IPS-20b (cell line): Measurements from ENCODE around the gene HSPG2.
"Not testable (repeated sequence)": the region's sequence is repeated elsewhere in the genome, so short reads cannot be mapped to it uniquely, and the experiment has no call there.

Experiments
- H3K27ac ChIP-seq: one replicate; pipeline ENCODE4 v1.5.1; 2013; ENCODE audit warnings: low read length
- H3K27me3 ChIP-seq: 2 replicates; pipeline ENCODE4 v1.6.1; 2013; ENCODE audit warnings: mild to moderate bottlenecking, low read length, inconsistent platforms; ENCODE audit not compliant: insufficient read depth
- H3K36me3 ChIP-seq: 2 replicates; pipeline ENCODE4 v1.6.1; 2013; ENCODE audit warnings: low read depth, mild to moderate bottlenecking, inconsistent platforms, low read length, moderate library complexity; ENCODE audit not compliant: insufficient read depth
- H3K4me1 ChIP-seq: 2 replicates; pipeline ENCODE4 v1.6.1; 2013; ENCODE audit warnings: mild to moderate bottlenecking, control low read depth, inconsistent platforms, low read length, moderate library complexity; ENCODE audit not compliant: insufficient read depth
- H3K4me3 ChIP-seq: 2 replicates; pipeline ENCODE4 v1.5.1; 2013; ENCODE audit warnings: mild to moderate bottlenecking, low read length, inconsistent platforms
- H3K9ac ChIP-seq: 2 replicates; pipeline ENCODE4 v1.6.1; 2013; ENCODE audit warnings: low read depth, mild to moderate bottlenecking, inconsistent platforms, low read length, moderate library complexity
- H3K9me3 ChIP-seq: 2 replicates; pipeline ENCODE4 v1.6.1; 2013; ENCODE audit warnings: mild to moderate bottlenecking, low read depth, low read length, inconsistent platforms; ENCODE audit not compliant: insufficient read depth

Gene HSPG2

GRCh38 chr1:21826694-21827093, 110.4 kb downstream of the HSPG2 start:
- H3K36me3 ChIP-seq, result peaks cover 35% of the 10 kb centered on the region
- H3K4me1 ChIP-seq, H3K27me3 ChIP-seq, H3K9ac ChIP-seq, H3K9me3 ChIP-seq, H3K4me3 ChIP-seq, H3K27ac ChIP-seq: not testable (repeated sequence)

GRCh38 chr1:21825393-21825792, 111.7 kb downstream of the HSPG2 start:
- peaks cover 31% of the 10 kb centered on the region for H3K36me3 ChIP-seq
- no peaks in the 10 kb centered on the region for H3K9me3 ChIP-seq
- no peak overlapping the region for H3K27ac ChIP-seq
- no peak overlapping the region for H3K9ac ChIP-seq
- H3K27me3 ChIP-seq, result no peaks in the 10 kb centered on the region
- H3K4me3 ChIP-seq, result no peak overlapping the region
- no peaks in the 10 kb centered on the region for H3K4me1 ChIP-seq

- H3K36me3 ChIP-seq, result peaks cover 31% of the 10 kb centered on the region
- H3K27me3 ChIP-seq, result no peaks in the 10 kb centered on the region
- no peaks in the 10 kb centered on the region for H3K4me1 ChIP-seq
- H3K27ac ChIP-seq, result no peak overlapping the region
- no peak overlapping the region for H3K9ac ChIP-seq
- H3K4me3 ChIP-seq, result no peak overlapping the region
- H3K9me3 ChIP-seq, result no peaks in the 10 kb centered on the region
Observed at GRCh38 chr1:21824926-21825325, 112.2 kb downstream of the HSPG2 start.

GRCh38 chr1:21823980-21824702, 113.0 kb downstream of the HSPG2 start:
- Histone ChIP-seq H3K36me3 (peaks cover 25% of the 10 kb centered on the region), H3K9me3 (no peaks in the 10 kb centered on the region), H3K27ac (no peak overlapping the region), H3K4me3 (no peak overlapping the region), H3K4me1 (no peaks in the 10 kb centered on the region), H3K27me3 (no peaks in the 10 kb centered on the region), H3K9ac (no peak overlapping the region)

- no peak overlapping the region for H3K9ac ChIP-seq
- no peak overlapping the region for H3K4me3 ChIP-seq
Observed at GRCh38 chr1:21823206-21823979, 113.7 kb downstream of the HSPG2 start.

GRCh38 chr1:21822349-21822748, 114.8 kb downstream of the HSPG2 start:
- no peaks in the 10 kb centered on the region for H3K4me1 ChIP-seq
- peaks cover 10% of the 10 kb centered on the region for H3K36me3 ChIP-seq
- no peak overlapping the region for H3K4me3 ChIP-seq
- no peak overlapping the region for H3K27ac ChIP-seq
- no peaks in the 10 kb centered on the region for H3K9me3 ChIP-seq
- no peak overlapping the region for H3K9ac ChIP-seq
- H3K27me3 ChIP-seq, result no peaks in the 10 kb centered on the region

More at GRCh38 chr1:21823206-21823979, 113.7 kb downstream of the HSPG2 start:
- Histone ChIP-seq H3K27me3 (no peaks in the 10 kb centered on the region), H3K36me3 (peaks cover 18% of the 10 kb centered on the region), H3K27ac (no peak overlapping the region), H3K4me1 (no peaks in the 10 kb centered on the region), H3K9me3 (no peaks in the 10 kb centered on the region)

- H3K9me3 ChIP-seq, result no peaks in the 10 kb centered on the region
- H3K4me1 ChIP-seq, result no peaks in the 10 kb centered on the region; the same call in 1 of the 2 replicates
- peaks cover 2% of the 10 kb centered on the region; the same call in 1 of the 2 replicates for H3K36me3 ChIP-seq
- no peak overlapping the region for H3K4me3 ChIP-seq
- no peaks in the 10 kb centered on the region for H3K27me3 ChIP-seq
- H3K27ac ChIP-seq, result no peak overlapping the region
- no peak overlapping the region for H3K9ac ChIP-seq
Observed at GRCh38 chr1:21821385-21822019, 115.6 kb downstream of the HSPG2 start.

- Histone ChIP-seq H3K4me1 (no peaks in the 10 kb centered on the region; the same call in 1 of the 2 replicates), H3K27ac (no peak overlapping the region), H3K36me3 (peaks cover 2% of the 10 kb centered on the region; the same call in 1 of the 2 replicates), H3K9ac (no peak overlapping the region), H3K27me3 (no peaks in the 10 kb centered on the region), H3K4me3 (no peak overlapping the region), H3K9me3 (no peaks in the 10 kb centered on the region)
Observed at GRCh38 chr1:21820597-21821232, 116.4 kb downstream of the HSPG2 start.

GRCh38 chr1:21818656-21819055, 118.5 kb downstream of the HSPG2 start:
- H3K4me3 ChIP-seq, result no peak overlapping the region
- no peaks in the 10 kb centered on the region for H3K9me3 ChIP-seq
- H3K27ac ChIP-seq, result no peak overlapping the region
- no peak overlapping the region for H3K9ac ChIP-seq
- no peaks in the 10 kb centered on the region; the same call in 1 of the 2 replicates for H3K36me3 ChIP-seq
- H3K4me1 ChIP-seq, result no peaks in the 10 kb centered on the region; the same call in 1 of the 2 replicates
- H3K27me3 ChIP-seq, result peaks cover 6% of the 10 kb centered on the region; the same call in 1 of the 2 replicates

- H3K27ac ChIP-seq, result no peak overlapping the region
- no peak overlapping the region for H3K4me3 ChIP-seq
- H3K36me3 ChIP-seq, result no peaks in the 10 kb centered on the region
- peaks cover 11% of the 10 kb centered on the region; the same call in 1 of the 2 replicates for H3K27me3 ChIP-seq
- H3K9ac ChIP-seq, result no peak overlapping the region
- H3K9me3 ChIP-seq, result no peaks in the 10 kb centered on the region
- H3K4me1 ChIP-seq, result no peaks in the 10 kb centered on the region; the same call in 1 of the 2 replicates
Observed at GRCh38 chr1:21816602-21817302, 120.4 kb downstream of the HSPG2 start.
